ENCODE results near the gene PRDM13. TPM values are rescaled to one million over a fixed set of nuclear protein-coding genes. Genes with fewer than 3 reads are reported as not detected.

Gene PRDM13
- total and polyA plus RNA-seq, 3 experiments from 2014 or later, result 0.07 to 0.14 TPM; not detected in 1

GRCh38 chr6:99604166-99605073 is 2.2 kb upstream of the PRDM13 start:
- Histone ChIP-seq H3K4me3 (ENCODE audit: low read length) (peak overlapping the region; percentile 20), H3K4me1 (ENCODE audit: insufficient read depth, low read length) (peaks cover 21% of the 10 kb centered on the region), H3K27ac (ENCODE audit: low read depth, low read length) (no peak overlapping the region), H3K9me3 (ENCODE audit: low read length) (no peaks in the 10 kb centered on the region), H3K36me3 (ENCODE audit: insufficient read depth, low read length) (no peaks in the 10 kb centered on the region), H3K27me3 (ENCODE audit: insufficient read depth, low read length, poor library complexity, severe bottlenecking) (peaks cover 87% of the 10 kb centered on the region)
- DNase-seq, result no peak
- Mint-ChIP-seq H3K9me3 (peaks cover 0 to 12% (median 4%) of the 10 kb centered on the region in 5 donors), H3K36me3 (no peaks in the 10 kb centered on the region), H3K27me3 (peaks cover 87 to 93% of the 10 kb centered on the region in 2 donors), H3K4me3 (peak overlapping the region; percentile 50 to 86 (median 75)), H3K4me1 (peaks cover 29 to 50% (median 36%) of the 10 kb centered on the region in 3 donors), H3K27ac (peak overlapping the region in 2 of 8 donors; percentile 13 to 63)
- ChIA-PET CTCF (interaction anchor here (0.7 to 1.3 kb wide), 3 partner anchors 29 to 301 kb away, joined by 3 read pairs; no protein-coding TSS in a partner anchor), POLR2A (interaction anchor here (0.9 kb wide), 1 partner anchor 12 kb away, joined by 3 read pairs; no protein-coding TSS in a partner anchor)

GRCh38 chr6:99605074-99605734 is 1.4 kb upstream of the PRDM13 start:
- H3K4me3 ChIP-seq (ENCODE audit: low read length), result no peak overlapping the region
- no peaks in the 10 kb centered on the region for H3K36me3 Mint-ChIP-seq

GRCh38 chr6:99605911-99606655 is 550 bp upstream of the PRDM13 start:
- Mint-ChIP-seq H3K27ac (peak overlapping the region in 2 of 8 donors; percentile 25 to 78), H3K27me3 (peaks cover 89 to 94% of the 10 kb centered on the region in 2 donors), H3K4me1 (peaks cover 38 to 60% (median 50%) of the 10 kb centered on the region in 3 donors), H3K9me3 (peaks cover 0 to 15% (median 5%) of the 10 kb centered on the region in 5 donors), H3K36me3 (no peaks in the 10 kb centered on the region), H3K4me3 (peak overlapping the region in 4 of 7 donors; percentile 10 to 47 (median 42))
- Histone ChIP-seq H3K4me3 (ENCODE audit: low read length) (no peak overlapping the region), H3K27me3 (ENCODE audit: insufficient read depth, low read length, poor library complexity, severe bottlenecking) (peaks cover 81% of the 10 kb centered on the region), H3K4me1 (ENCODE audit: insufficient read depth, low read length) (peaks cover 27% of the 10 kb centered on the region), H3K9me3 (ENCODE audit: low read length) (no peaks in the 10 kb centered on the region), H3K27ac (ENCODE audit: low read depth, low read length) (no peak overlapping the region), H3K36me3 (ENCODE audit: insufficient read depth, low read length) (no peaks in the 10 kb centered on the region)
- CTCF ChIA-PET, result interaction anchor here (1.0 kb wide), 1 partner anchor 24 kb away, joined by 3 read pairs; no protein-coding TSS in a partner anchor
- POLR2A ChIA-PET, result no interaction called here
- DNase-seq, result no peak

More at GRCh38 chr6:99605074-99605734, 1.4 kb upstream of the PRDM13 start:
- peaks cover 87% of the 10 kb centered on the region for H3K27me3 ChIP-seq (ENCODE audit: insufficient read depth, low read length, poor library complexity, severe bottlenecking)
- no peaks in the 10 kb centered on the region for H3K9me3 ChIP-seq (ENCODE audit: low read length)
- ChIA-PET POLR2A (no interaction called here), CTCF (interaction anchor here (1.0 to 1.3 kb wide), 2 partner anchors 23 to 84 kb away, joined by 3 read pairs; no protein-coding TSS in a partner anchor)
- no peak for DNase-seq
- peaks cover 89 to 93% of the 10 kb centered on the region in 2 donors for H3K27me3 Mint-ChIP-seq
- H3K4me1 Mint-ChIP-seq, result peaks cover 34 to 55% (median 41%) of the 10 kb centered on the region in 3 donors
- peak overlapping the region in 2 of 8 donors; percentile 13 to 63 for H3K27ac Mint-ChIP-seq
- peaks cover 25% of the 10 kb centered on the region for H3K4me1 ChIP-seq (ENCODE audit: insufficient read depth, low read length)
- peak overlapping the region in 4 of 7 donors; percentile 13 to 68 (median 26) for H3K4me3 Mint-ChIP-seq
- H3K36me3 ChIP-seq (ENCODE audit: insufficient read depth, low read length), result no peaks in the 10 kb centered on the region
- peaks cover 0 to 15% (median 5%) of the 10 kb centered on the region in 5 donors for H3K9me3 Mint-ChIP-seq
- H3K27ac ChIP-seq (ENCODE audit: low read depth, low read length), result no peak overlapping the region

GRCh38 chr6:99607416-99608036 is 893 bp downstream of the PRDM13 start:
- peaks cover 0 to 15% (median 5%) of the 10 kb centered on the region in 5 donors for H3K9me3 Mint-ChIP-seq
- ChIA-PET POLR2A (no interaction called here), CTCF (no interaction called here)
- peaks cover 67% of the 10 kb centered on the region for H3K27me3 ChIP-seq (ENCODE audit: insufficient read depth, low read length, poor library complexity, severe bottlenecking)
- H3K27ac ChIP-seq (ENCODE audit: low read depth, low read length), result no peak overlapping the region
- DNase-seq, result no peak
- H3K4me3 Mint-ChIP-seq, result peak overlapping the region in 4 of 7 donors; percentile 15 to 49 (median 38)
- peak overlapping the region in 2 of 8 donors; percentile 68 to 77 for H3K27ac Mint-ChIP-seq
- no peak overlapping the region for H3K4me3 ChIP-seq (ENCODE audit: low read length)
- peaks cover 24% of the 10 kb centered on the region for H3K4me1 ChIP-seq (ENCODE audit: insufficient read depth, low read length)
- peaks cover 36 to 58% (median 50%) of the 10 kb centered on the region in 3 donors for H3K4me1 Mint-ChIP-seq
- H3K36me3 ChIP-seq (ENCODE audit: insufficient read depth, low read length), result no peaks in the 10 kb centered on the region
- no peaks in the 10 kb centered on the region for H3K9me3 ChIP-seq (ENCODE audit: low read length)
- peaks cover 82 to 93% of the 10 kb centered on the region in 2 donors for H3K27me3 Mint-ChIP-seq
- no peaks in the 10 kb centered on the region for H3K36me3 Mint-ChIP-seq

GRCh38 chr6:99608059-99608885 is 1.6 kb downstream of the PRDM13 start:
- no peak overlapping the region for H3K27ac ChIP-seq (ENCODE audit: low read depth, low read length)
- Mint-ChIP-seq H3K4me3 (peak overlapping the region in 3 of 7 donors; percentile 10 to 58 (median 43)), H3K27me3 (peaks cover 80 to 92% of the 10 kb centered on the region in 2 donors), H3K9me3 (peaks cover 0 to 15% (median 5%) of the 10 kb centered on the region in 5 donors), H3K36me3 (no peaks in the 10 kb centered on the region), H3K4me1 (peaks cover 31 to 52% (median 45%) of the 10 kb centered on the region in 3 donors), H3K27ac (peak overlapping the region in 3 of 8 donors; percentile 32 to 77 (median 58))
- H3K36me3 ChIP-seq (ENCODE audit: insufficient read depth, low read length), result no peaks in the 10 kb centered on the region
- peaks cover 61% of the 10 kb centered on the region for H3K27me3 ChIP-seq (ENCODE audit: insufficient read depth, low read length, poor library complexity, severe bottlenecking)
- H3K4me1 ChIP-seq (ENCODE audit: insufficient read depth, low read length), result peaks cover 19% of the 10 kb centered on the region
- no peak overlapping the region for H3K4me3 ChIP-seq (ENCODE audit: low read length)
- H3K9me3 ChIP-seq (ENCODE audit: low read length), result no peaks in the 10 kb centered on the region
- ChIA-PET CTCF (interaction anchor here (1.6 kb wide), 1 partner anchor 19 kb away, joined by 5 read pairs; no protein-coding TSS in a partner anchor), POLR2A (no interaction called here)
- no peak for DNase-seq

GRCh38 chr6:99608886-99609482 is 2.4 kb downstream of the PRDM13 start:
- Mint-ChIP-seq H3K4me1 (peaks cover 27 to 45% (median 38%) of the 10 kb centered on the region in 3 donors), H3K27ac (peak overlapping the region in 2 of 8 donors; percentile 59 to 77), H3K36me3 (no peaks in the 10 kb centered on the region), H3K27me3 (peaks cover 73 to 85% of the 10 kb centered on the region in 2 donors), H3K4me3 (peak overlapping the region in 2 of 7 donors; percentile 17 to 56), H3K9me3 (peaks cover 0 to 15% (median 5%) of the 10 kb centered on the region in 5 donors)
- Histone ChIP-seq H3K9me3 (ENCODE audit: low read length) (no peaks in the 10 kb centered on the region), H3K4me3 (ENCODE audit: low read length) (no peak overlapping the region), H3K27ac (ENCODE audit: low read depth, low read length) (no peak overlapping the region), H3K36me3 (ENCODE audit: insufficient read depth, low read length) (no peaks in the 10 kb centered on the region), H3K27me3 (ENCODE audit: insufficient read depth, low read length, poor library complexity, severe bottlenecking) (peaks cover 54% of the 10 kb centered on the region), H3K4me1 (ENCODE audit: insufficient read depth, low read length) (peaks cover 12% of the 10 kb centered on the region)
- ChIA-PET CTCF (interaction anchor here (1.6 kb wide), 1 partner anchor 20 kb away, joined by 5 read pairs; no protein-coding TSS in a partner anchor), POLR2A (no interaction called here)
- no peak for DNase-seq

Data from CD8-positive, alpha-beta memory T cell (primary cell).